VCaP (cell line): Measurements from ENCODE around the gene PEAR1.

Experiments
- H3K27ac ChIP-seq: fragments of 450-650 bp; 2 replicates; pipeline ENCODE4 v1.5.1; 2017
- TF ChIP-seq, protein P1 (sequence below): fragments of 450-650 bp; conservative IDR thresholded peaks from 2 replicates; pipeline ENCODE4 v1.5.1; 2017; ENCODE audit warnings: mild to moderate bottlenecking, moderate library complexity

PEAR1 gene

DNA sequence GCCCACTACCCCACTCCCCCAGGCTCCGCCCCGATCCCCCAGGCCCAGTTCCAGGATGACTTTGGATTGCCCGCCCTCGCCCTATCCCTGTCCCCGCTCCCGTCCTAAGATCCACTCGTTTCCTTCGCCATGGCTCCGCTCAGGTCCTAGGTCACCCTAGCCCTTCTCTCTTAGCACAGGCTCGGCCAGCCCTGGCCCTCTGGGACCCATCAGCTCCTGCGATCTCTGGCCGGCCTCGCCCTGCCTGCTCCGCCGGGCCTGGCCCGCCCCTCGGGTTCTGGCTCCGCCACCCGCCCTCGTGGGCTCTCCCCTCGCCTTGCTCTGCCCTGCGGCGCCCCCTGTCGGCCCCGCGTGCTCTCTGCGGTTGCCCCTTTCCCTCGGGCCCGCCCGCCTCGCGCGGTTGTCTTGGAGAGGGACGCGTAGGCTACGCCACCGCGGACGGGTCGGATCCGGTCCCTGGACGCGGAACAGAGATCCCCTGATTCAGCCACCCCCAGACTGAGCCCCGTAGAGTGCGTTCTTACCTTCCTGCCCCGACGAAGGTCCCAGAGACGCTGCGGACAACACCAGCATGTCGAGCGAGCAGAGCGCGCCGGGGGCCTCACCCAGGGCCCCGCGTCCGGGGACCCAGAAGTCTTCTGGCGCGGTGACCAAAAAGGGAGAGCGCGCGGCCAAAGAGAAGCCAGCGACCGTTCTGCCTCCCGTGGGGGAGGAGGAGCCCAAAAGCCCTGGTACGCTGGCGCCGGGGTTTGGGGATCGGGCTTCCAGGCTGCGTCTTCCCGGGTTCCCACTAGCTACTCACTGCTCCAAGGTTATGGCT, 26.9 kb downstream of the PEAR1 start, which contains the start of gene LRRC71:
Gene LRRC71, plus strand, starts transcription at position 400 of the 820 bp plus-strand sequence. Its CDS starts 172 bp downstream, at position 572.
- TF ChIP-seq, protein P1, sequence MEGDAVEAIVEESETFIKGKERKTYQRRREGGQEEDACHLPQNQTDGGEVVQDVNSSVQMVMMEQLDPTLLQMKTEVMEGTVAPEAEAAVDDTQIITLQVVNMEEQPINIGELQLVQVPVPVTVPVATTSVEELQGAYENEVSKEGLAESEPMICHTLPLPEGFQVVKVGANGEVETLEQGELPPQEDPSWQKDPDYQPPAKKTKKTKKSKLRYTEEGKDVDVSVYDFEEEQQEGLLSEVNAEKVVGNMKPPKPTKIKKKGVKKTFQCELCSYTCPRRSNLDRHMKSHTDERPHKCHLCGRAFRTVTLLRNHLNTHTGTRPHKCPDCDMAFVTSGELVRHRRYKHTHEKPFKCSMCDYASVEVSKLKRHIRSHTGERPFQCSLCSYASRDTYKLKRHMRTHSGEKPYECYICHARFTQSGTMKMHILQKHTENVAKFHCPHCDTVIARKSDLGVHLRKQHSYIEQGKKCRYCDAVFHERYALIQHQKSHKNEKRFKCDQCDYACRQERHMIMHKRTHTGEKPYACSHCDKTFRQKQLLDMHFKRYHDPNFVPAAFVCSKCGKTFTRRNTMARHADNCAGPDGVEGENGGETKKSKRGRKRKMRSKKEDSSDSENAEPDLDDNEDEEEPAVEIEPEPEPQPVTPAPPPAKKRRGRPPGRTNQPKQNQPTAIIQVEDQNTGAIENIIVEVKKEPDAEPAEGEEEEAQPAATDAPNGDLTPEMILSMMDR = peak; percentile 67
- H3K27ac ChIP-seq = no peak within 1 kb of the TSS

DNA sequence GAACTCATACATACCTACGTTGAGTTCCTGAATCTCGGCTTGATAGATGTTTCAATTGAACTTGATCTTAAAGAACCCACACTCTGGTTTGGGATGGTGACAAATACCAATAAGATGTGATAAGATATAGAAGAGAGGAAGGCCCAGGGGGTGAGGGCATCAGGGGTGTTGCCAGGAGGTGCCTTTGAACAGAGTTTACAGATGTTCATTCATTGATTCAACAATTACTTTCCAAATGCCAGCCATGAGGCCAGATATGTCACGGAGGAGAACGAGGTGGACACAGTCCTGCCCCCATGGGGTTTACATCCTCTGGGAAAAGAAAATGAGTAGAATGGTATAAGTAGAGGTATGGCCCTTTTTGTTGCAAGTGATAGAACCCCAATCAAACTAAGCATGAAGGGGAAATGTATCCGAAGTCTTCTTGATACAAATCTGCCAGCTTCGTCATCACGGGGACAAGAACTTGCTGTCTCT, 27.6 kb downstream of the PEAR1 start:
- H3K27ac ChIP-seq = no peak overlapping the region
- TF ChIP-seq, protein P1 = no peak

DNA sequence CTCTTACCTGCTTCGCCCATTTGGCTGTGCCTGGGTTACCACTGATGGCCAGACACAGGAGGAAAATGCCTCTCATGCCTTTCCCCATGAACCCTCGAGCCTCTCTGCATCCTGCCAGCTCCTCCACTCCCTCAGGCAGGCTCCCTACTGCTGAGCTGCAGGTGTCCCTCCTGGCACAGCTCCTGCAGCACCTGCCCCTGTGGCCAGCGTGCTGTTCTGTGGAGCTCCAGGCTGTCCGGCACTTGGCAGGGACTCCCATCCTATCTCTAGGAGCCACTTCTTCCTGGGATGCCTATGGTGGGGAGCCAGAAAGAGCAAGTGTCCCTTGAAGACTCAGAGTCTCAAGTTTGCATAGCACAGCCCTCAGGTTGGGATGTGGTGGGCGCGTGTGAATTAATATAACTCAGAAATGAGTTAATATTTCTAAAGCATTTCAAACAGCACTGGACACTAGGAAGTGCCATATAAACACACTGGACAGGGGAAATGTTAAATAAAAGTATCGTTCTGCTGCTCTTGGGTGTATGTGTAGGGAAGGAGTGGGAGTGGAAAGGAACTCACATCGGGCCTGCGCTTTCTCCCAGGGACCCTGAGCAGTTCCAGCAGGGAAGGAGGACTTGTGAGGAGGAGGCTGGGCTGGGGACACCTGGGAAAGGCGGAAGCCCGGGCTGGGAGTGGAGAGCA, 29.6 kb downstream of the PEAR1 start:
- TF ChIP-seq, protein P1 = no peak

DNA sequence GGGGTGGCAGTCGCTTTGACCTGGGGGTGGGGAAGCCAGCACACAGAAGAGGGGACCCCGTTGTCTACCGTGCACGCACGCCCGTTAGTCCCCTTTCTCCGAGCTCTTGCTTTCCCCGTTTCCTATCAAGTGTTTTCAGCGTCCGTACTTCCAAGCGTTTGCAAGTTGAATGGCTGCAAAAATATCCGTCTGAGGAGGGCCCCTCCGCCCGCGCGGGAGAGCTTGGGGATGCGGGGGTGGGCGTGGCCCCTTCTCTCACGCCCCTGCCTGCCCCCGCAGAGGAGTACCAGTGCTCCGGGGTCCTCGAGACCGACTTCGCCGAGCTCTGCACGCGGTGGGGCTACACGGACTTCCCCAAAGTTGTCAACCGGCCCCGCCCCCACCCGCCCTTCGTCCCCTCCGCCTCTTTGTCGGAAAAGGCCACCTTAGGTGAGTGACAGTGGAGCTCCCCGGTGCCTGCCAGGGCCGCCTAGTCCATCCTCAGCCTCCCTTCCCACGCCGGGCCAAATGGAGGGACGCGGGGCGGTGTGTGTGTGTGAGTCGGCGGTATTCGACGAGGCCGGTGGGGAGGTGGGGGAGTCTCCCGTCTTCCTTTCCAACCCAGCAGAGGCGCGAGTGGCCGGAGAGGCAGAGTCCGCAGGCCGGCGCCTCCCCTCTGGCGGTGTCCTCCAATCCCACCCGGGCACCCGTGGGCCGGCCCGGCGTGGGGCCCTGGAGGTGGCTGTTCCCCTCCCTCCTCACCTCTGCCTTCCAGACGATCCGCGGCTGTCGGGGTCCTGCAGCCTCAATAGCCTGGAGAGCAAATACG, 30.4 kb downstream of the PEAR1 start:
- H3K27ac ChIP-seq = no peak overlapping the region
- TF ChIP-seq, protein P1 = no peak

More for the DNA sequence above, 29.6 kb downstream of the PEAR1 start:
- no peak overlapping the region for H3K27ac ChIP-seq

DNA sequence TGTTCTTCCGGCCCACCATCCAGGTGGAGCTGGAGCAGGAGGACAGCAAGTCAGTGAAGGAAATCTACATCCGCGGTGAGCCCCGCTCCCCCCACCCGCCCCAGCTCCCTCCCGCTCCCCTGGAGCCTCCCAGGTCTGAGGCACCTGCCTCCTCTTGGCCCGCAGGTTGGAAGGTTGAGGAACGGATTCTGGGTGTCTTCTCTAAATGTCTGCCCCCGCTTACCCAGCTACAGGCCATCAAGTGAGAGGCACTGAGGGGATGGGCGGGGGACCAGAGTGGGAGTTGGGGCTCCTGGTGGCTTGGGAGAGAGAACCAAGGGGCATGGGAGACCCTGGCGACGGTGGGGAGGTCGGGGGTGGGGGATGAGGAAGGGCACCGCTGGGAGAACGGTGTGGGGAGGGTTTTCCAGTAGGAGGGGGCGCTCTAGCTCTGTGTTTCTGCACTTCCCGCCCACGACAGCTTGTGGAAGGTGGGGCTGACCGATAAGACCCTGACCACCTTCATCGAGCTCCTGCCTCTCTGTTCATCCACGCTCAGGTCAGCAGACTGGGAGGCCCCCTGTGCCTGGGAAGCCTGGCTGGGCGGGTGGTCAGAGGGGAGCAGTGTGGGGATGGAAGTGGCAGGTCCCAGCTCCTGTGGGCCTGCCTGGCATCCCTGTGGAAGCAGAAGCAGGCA, 31.1 kb downstream of the PEAR1 start:
- no peak overlapping the region for H3K27ac ChIP-seq
- TF ChIP-seq, protein P1 = no peak

DNA sequence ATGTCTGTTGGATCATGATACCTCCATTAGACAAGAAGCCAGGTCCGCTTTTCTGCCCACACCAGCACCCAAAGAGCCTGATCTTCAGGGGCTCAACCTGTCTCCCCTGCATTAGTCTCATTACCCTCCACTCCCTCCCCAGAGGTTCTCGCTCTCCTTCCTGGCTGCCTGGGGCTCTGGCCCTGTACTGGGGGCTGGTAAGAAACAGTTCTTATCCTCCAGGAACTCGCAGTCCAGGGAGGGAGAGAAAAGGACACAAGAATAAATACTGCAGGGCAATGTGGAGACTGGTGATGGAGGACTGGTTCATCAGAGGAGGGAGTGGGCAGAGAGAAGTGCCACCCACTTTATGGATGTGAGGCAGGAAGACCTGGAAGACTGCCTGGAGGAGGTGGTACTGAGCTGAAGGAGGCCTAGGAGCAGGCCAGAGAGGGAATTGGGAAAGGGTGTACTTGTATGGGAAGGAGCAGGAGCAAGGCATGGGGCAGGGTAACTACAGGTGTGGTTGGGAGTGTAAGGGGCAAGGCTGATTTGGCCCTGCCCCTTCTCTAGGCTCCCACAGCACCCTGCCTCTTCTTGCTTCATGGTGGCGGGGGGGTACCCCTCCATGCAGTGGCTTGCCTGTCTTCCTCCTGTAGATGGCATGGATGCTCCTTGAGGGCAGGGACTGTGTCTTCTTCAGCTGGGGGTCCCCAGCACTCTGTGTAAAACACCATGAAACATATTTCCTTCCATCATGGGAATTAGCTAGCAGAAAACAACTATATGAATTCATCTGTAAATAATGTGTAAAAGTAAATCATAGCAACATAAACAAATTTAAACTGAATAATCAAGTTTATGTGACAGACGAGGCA, 31.9 kb downstream of the PEAR1 start:
- TF ChIP-seq, protein P1 = no peak
- H3K27ac ChIP-seq = no peak overlapping the region
